HG03521 (cell line): ENCODE results near the gene TUBG1.
"Not testable (repeated sequence)": the region's sequence is repeated elsewhere in the genome, so short reads cannot be mapped to it uniquely, and the experiment has no call there.

Source experiments
- ATAC-seq: cut with Tn5 transposase; IDR thresholded peaks from one replicate; pipeline ENCODE4 v1.9.1; 2021; ENCODE audit warnings: mild to moderate bottlenecking, moderate library complexity; ENCODE audit not compliant: unreplicated experiment

TUBG1 gene

GRCh38 chr17:42623271-42623670, 13.8 kb downstream of the TUBG1 start:
- ATAC-seq = no peak

- ATAC-seq = no peak
Measured at GRCh38 chr17:42623732-42624596, 14.5 kb downstream of the TUBG1 start.

DNA sequence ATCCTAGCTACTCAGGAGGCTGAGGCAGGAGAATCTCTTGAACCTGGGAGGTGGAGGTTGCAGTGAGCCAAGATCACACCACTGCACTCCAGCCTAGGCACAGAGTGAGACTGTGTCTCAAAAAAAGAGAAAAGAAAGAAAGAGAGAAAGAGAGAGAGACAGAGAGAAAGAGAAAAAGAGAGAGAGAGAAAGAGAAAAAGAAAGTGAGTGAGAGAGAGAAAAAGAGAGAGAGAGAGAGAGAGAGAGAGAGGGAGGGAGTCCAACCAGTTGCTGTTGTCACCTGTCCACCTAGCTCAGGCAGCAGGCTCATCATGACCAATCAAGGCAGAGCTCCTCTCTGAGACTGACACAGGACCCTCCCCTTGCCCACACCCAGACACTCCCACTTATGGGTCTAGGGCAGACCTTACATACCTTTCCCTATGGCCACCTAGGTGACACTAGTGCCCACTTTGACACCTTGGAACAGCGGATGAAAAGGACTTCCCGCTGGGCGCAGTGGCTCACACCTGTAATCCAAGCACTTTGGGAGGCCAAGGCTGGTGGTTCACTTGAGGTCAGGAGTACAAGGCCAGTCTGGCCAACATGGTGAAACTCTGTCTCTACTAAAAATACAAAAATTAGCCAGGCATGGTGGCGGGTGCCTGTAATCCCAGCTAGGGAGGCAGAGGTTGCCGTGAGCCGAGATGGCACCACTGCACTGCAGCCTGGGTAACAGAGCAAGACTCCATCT, 17.7 kb downstream of the TUBG1 start:
- ATAC-seq = not testable (repeated sequence)

DNA sequence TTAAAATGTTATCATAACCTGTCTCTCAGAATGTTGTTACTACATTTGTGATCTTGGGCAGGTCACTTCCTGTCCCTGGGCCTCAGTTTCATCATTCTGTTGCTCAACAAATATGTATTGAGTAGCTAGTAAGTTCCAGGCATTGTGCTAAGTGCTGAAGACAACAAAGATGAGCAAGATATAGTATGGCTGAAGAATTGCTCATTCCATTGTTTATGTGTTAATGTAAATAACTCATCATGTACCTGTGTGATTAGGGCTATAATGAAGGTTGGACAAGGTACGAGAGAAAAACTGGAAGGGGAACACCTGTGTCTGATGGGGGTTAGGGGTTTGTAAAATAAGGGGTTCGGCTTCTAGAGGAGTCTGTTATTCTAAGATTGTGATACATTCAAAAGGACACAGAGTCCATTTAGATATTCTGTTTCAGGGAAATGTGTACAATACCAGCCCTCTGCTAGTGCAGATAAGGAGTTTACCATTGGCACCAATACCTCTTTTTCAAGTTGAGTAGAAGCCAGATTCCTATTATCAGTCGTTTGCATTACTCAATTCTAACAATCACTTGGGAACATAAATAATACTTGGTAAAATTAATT, 20.0 kb downstream of the TUBG1 start:
- ATAC-seq = no peak

DNA sequence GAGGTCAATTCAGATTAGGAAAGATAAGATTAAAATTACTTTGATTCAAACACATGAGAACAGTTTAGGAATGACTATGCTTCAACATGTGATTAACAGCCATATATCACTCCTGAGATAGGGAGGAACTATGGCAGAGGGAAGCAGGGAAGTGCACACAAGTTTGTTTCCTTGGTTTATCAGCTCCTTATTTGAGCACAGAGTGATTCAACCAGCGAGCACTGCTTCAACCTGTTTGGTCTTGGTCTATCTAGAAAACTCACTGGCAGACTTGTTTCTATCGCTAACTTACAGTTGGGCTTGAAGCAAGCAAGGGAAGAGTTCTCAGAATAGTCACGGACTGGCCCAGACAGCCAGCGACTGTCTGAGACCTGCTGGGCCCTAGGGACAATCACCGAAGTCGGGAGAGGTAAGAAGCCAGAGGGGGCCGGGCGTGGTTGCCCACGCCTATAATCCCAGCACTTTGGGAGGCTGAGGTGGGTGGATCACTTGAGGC, 23.5 kb downstream of the TUBG1 start:
- no peak for ATAC-seq

DNA sequence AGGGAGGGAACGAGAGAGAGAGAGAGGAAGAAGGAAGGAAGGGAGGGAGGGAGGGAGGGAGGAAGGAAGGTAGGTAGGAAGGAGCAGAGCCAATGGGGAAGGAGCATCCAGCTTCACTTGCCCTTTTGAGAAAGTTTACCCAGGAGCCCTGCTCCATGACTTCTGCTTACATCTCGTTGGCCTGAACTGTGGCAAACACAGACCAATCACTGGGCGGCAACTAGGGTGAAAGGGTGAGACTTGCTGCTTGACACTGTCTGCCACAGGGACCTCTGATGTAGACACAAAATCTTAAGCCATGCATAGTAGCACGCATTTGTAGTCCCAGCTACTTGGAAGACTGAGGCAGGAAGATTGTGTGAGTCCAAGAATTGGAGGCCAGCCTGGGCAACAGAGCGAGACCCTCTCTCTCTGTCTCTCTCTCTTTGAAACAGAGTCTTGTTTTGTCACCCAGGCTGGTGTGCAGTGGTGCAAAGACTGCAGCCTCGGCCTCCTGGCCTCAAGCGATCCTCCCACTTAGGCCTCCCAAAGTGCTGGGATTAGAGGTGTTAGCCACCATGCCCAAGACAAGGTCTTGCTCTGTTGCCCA, 30.1 kb downstream of the TUBG1 start:
- ATAC-seq = no peak

- no peak for ATAC-seq
Measured at GRCh38 chr17:42640121-42640520, 30.6 kb downstream of the TUBG1 start.

GRCh38 chr17:42642336-42642735, 32.9 kb downstream of the TUBG1 start:
- ATAC-seq = no peak

DNA sequence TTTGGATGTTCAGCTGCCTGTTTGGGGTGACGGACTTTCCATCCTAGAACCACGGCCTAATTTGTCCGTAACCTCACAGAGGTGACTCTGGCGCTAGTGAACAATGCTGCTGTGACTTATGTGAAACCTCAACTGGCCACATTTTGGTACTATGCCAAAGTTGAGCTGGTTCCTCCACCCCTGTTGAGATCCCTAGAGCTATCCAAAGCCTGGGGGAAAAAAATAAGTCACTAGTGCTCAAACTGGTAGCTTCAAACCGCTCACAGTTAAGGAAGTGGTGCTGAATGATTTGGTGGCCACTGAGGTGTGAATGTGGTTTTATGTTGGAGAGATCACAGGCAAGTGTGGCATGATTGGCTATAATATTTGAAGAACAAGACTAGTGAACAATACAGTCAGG, 38.3 kb downstream of the TUBG1 start:
- no peak for ATAC-seq

- ATAC-seq = no peak
Measured at GRCh38 chr17:42651392-42651791, 41.9 kb downstream of the TUBG1 start.

- no peak for ATAC-seq
Measured at GRCh38 chr17:42653179-42654124, 44.0 kb downstream of the TUBG1 start.

- no peak for ATAC-seq
Measured at GRCh38 chr17:42655528-42655927, 46.0 kb downstream of the TUBG1 start.

GRCh38 chr17:42657824-42658588, 48.5 kb downstream of the TUBG1 start:
- no peak for ATAC-seq

DNA sequence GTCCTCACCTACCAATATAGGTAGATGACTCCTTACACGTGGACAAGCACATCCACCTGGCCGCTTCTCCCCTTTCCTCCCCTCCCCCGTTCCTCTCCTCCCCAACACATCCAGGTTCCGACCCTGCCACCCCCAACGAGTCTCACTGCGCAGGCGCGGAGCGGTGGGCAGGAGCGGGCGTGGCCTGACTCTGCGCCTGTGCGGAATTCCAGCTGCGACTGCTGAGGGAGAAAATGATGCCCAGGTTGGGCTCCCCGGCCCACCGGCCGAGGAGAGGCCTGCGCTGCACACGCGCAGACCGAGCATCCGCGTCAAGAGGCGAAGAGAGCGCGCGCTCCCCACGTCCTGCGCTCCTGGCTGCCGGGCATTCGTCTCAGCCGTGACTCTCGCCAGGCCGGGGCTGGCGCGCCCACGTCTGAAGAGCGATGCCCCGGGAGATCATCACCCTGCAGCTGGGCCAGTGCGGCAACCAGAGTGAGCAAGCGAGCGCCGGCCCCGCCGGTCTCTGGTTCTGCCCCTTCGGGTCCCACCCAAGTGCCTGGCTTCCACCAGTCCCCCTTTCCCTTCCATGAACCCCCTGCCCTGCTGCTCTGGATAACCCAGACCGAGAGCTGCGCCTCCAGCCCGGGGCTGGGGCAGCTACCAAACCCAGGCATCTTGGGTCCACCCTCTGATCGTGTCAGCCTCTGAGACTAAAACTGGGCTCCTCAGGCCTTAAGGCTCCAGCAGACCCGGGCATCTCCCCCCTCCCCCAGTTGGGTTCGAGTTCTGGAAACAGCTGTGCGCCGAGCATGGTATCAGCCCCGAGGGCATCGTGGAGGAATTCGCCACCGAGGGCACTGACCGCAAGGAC, 49.8 kb downstream of the TUBG1 start, which contains the start of gene TUBG2:
TUBG2 (plus strand) TSS at position 206 of the 853 bp plus-strand sequence; CDS start at position 426, 220 bp downstream.
- no peak for ATAC-seq

GRCh38 chr17:42659932-42660274, 50.4 kb downstream of the TUBG1 start:
- ATAC-seq = not testable (repeated sequence)

DNA sequence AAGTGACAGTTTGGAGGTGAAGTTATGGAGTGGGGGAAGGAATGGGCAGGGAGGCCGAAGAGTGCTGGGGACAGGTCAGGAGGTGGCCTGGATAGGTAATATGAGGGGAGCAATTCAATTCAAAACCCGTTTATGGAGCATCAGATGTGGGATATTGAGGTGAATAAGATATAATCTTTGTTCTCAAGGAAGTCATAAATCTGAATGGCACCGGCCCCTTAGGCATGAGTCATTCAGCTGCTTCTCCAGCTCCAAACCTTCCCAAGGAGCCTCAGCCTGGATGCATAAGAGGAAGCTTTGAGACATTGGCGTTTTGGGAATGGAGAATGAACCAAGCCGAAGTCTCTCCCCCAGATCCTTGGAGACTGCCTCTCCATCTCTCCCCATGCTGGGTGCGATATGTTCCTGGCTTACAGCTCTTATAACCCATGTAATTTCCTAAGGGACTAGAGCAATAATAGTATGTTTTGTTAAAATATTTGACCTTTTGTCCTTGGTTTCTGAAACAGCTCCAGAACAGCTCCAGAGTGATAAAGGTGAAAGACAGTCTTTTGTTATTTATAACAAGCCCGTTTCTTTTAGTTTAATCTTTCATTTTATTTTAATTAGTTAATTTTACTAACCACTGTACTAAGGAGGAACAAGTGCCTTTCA, 51.3 kb downstream of the TUBG1 start:
- no peak for ATAC-seq
